SK-N-MC (cell line): ENCODE measurements around the gene POC1A.

Experiments
- EZH2 ChIP-seq: fragments of 200-600 bp; sonication (generic); IDR thresholded peaks from one replicate; pipeline ENCODE4 v1.6.1; 2017; ENCODE audit warnings: antibody characterized with exemption
- FOXP2 ChIP-seq: optimal IDR thresholded peaks from 2 replicates; pipeline ENCODE3; 2011; ENCODE audit warnings: mild to moderate bottlenecking, moderate library complexity; ENCODE audit not compliant: insufficient read depth; ENCODE audit errors: extremely low read length, control extremely low read depth
- POLR2AphosphoS5 ChIP-seq: IDR thresholded peaks from 2 replicates; pipeline ENCODE4 v1.6.1; 2012; ENCODE audit warnings: mild to moderate bottlenecking, low read depth, low read length, borderline replicate concordance

GRCh38 chr3:52092271-52092660, 62.0 kb downstream of the POC1A start:
- TF ChIP-seq POLR2AphosphoS5 (no peak), EZH2 (no peak), FOXP2 (no peak)
